CD4-positive, alpha-beta T cell treated with Interleukin-1 beta for 1 hour (primary cell): ENCODE measurements around the gene PIGR.

Experiments
- DNase-seq, 2 donors: peaks; one replicate each; pipeline ENCODE4 v3.0.0-alpha.2; 2020 to 2022

Gene PIGR

GRCh38 chr1:206946261-206946660, at the start of gene PIGR:
PIGR (minus strand) TSS chr1:206946466; CDS start chr1:206940531, 5,935 bp downstream.
- DNase-seq, result no peak

GRCh38 chr1:206992790-206993189, 46.5 kb upstream of the PIGR start:
- DNase-seq, result no peak

GRCh38 chr1:206987873-206988272, 41.6 kb upstream of the PIGR start:
- DNase-seq, result no peak

- DNase-seq, result no peak
Measured at GRCh38 chr1:206986885-206987284, 40.6 kb upstream of the PIGR start.

GRCh38 chr1:206986402-206986801, 40.1 kb upstream of the PIGR start:
- no peak for DNase-seq

- DNase-seq, result no peak
Measured at GRCh38 chr1:206985162-206985749, 39.0 kb upstream of the PIGR start.

- peak; percentile 61 to 65 for DNase-seq
Measured at GRCh38 chr1:206982216-206982615, 36.0 kb upstream of the PIGR start.

- no peak for DNase-seq
Measured at GRCh38 chr1:206979379-206980043, 33.2 kb upstream of the PIGR start.

- DNase-seq, result no peak
Measured at GRCh38 chr1:206978259-206978658, 32.0 kb upstream of the PIGR start.

- no peak for DNase-seq
Measured at GRCh38 chr1:206975306-206975705, 29.0 kb upstream of the PIGR start.

- DNase-seq, result no peak
Measured at GRCh38 chr1:206974140-206974539, 27.9 kb upstream of the PIGR start.

- no peak for DNase-seq
Measured at GRCh38 chr1:206972728-206973127, 26.5 kb upstream of the PIGR start.

- no peak for DNase-seq
Measured at GRCh38 chr1:206971029-206971655, 24.9 kb upstream of the PIGR start.

GRCh38 chr1:206970446-206970845, 24.2 kb upstream of the PIGR start, which contains the start of gene FCAMR:
FCAMR (minus strand) TSS chr1:206970460; CDS start chr1:206970125, 335 bp downstream.
- DNase-seq, result no peak

- DNase-seq, result no peak
Measured at GRCh38 chr1:206969090-206969489, 22.8 kb upstream of the PIGR start.

- DNase-seq, result peak; percentile 7 to 8
Measured at GRCh38 chr1:206967096-206967849, 21.0 kb upstream of the PIGR start.

GRCh38 chr1:206965781-206966180, 19.5 kb upstream of the PIGR start:
- no peak for DNase-seq

GRCh38 chr1:206963740-206964139, 17.5 kb upstream of the PIGR start:
- DNase-seq, result no peak

- no peak for DNase-seq
Measured at GRCh38 chr1:206963119-206963712, 16.9 kb upstream of the PIGR start.

GRCh38 chr1:206962272-206962671, 16.0 kb upstream of the PIGR start:
- no peak for DNase-seq

- DNase-seq, result no peak
Measured at GRCh38 chr1:206961668-206962067, 15.4 kb upstream of the PIGR start.

GRCh38 chr1:206960676-206961386, 14.6 kb upstream of the PIGR start:
- DNase-seq, result no peak
